Middle frontal gyrus (tissue), 1 donor: ENCODE data around the gene DND1.
A peak's percentile ranks its signal among the peaks of the same experiment; 100 is the strongest.
"Not testable (repeated sequence)": the region's sequence is repeated elsewhere in the genome, so short reads cannot be mapped to it uniquely, and the experiment has no call there.

Experiments used
- DNase-seq: peaks from one replicate; pipeline ENCODE4 v3.0.0-alpha.2; 2015; ENCODE audit warnings: low spot score; ENCODE audit errors: extremely low spot score

The DND1 gene

GRCh38 chr5:140673187-140673976, at the start of gene DND1:
DND1 (minus strand) TSS chr5:140673576; CDS start chr5:140673542, 34 bp downstream.
- DNase-seq: no peak

- not testable (repeated sequence) for DNase-seq
Measured at GRCh38 chr5:140721395-140721794, 48.0 kb upstream of the DND1 start.

- DNase-seq: not testable (repeated sequence)
Measured at GRCh38 chr5:140720738-140721137, 47.4 kb upstream of the DND1 start.

GRCh38 chr5:140718266-140718592, 44.9 kb upstream of the DND1 start:
- no peak for DNase-seq

- not testable (repeated sequence) for DNase-seq
Measured at GRCh38 chr5:140716238-140716637, 42.9 kb upstream of the DND1 start.

GRCh38 chr5:140713562-140714094, 40.3 kb upstream of the DND1 start:
- DNase-seq: no peak

- no peak for DNase-seq
Measured at GRCh38 chr5:140711794-140712193, 38.4 kb upstream of the DND1 start.

- peak; percentile 75 for DNase-seq
Measured at GRCh38 chr5:140710899-140711552, 37.6 kb upstream of the DND1 start.

- DNase-seq: not testable (repeated sequence)
Measured at GRCh38 chr5:140708787-140709186, 35.4 kb upstream of the DND1 start.

GRCh38 chr5:140707812-140708211, 34.4 kb upstream of the DND1 start:
- no peak for DNase-seq

GRCh38 chr5:140700177-140701144, 27.1 kb upstream of the DND1 start, which contains the start of gene ZMAT2:
ZMAT2 (plus strand) TSS chr5:140700447; CDS start chr5:140700461, 14 bp downstream.
- peak; percentile 99 for DNase-seq

- no peak for DNase-seq
Measured at GRCh38 chr5:140696891-140697492, 23.6 kb upstream of the DND1 start.

- no peak for DNase-seq
Measured at GRCh38 chr5:140694276-140694675, 20.9 kb upstream of the DND1 start.

GRCh38 chr5:140690941-140691924, 17.9 kb upstream of the DND1 start, which contains the start of the genes HARS1 and HARS2:
HARS1 (minus strand) TSS chr5:140691370; CDS start chr5:140691304, 66 bp downstream.
HARS2 (plus strand) TSS chr5:140691455; CDS start chr5:140691649, 194 bp downstream.
- DNase-seq: peak; percentile 86

- DNase-seq: no peak
Measured at GRCh38 chr5:140690376-140690932, 17.1 kb upstream of the DND1 start.

GRCh38 chr5:140678993-140679392, 5.6 kb upstream of the DND1 start:
- no peak for DNase-seq

- DNase-seq: no peak
Measured at GRCh38 chr5:140677947-140678346, 4.6 kb upstream of the DND1 start.

- DNase-seq: no peak
Measured at GRCh38 chr5:140674629-140675028, 1.3 kb upstream of the DND1 start.

- DNase-seq: no peak
Measured at GRCh38 chr5:140674211-140674610, 835 bp upstream of the DND1 start.
